Body of pancreas (tissue), 4 donors: Measurements from ENCODE around the gene FARS2. TPM values are rescaled to one million over a fixed set of nuclear protein-coding genes. Genes with fewer than 3 reads are reported as not detected.

ENCODE experiments used
- ATAC-seq: fragments of 150-250 bp; one replicate; pipeline ENCODE4 v1.9.1; 2016
- DNase-seq, 4 donors: peaks; one replicate each; pipeline ENCODE4 v3.0.0-alpha.2; 2019
- H3K27ac ChIP-seq, 4 donors: fragments of 200-600 bp; sonication (generic); 1 replicate in 3 of 4; 2 replicates in 1 of 4; pipeline versions ENCODE4 v1.5.1 to v1.6.1; 2016 to 2019; ENCODE audit warnings: mild to moderate bottlenecking in 1 of 4, mixed read lengths in 1 of 4, moderate library complexity in 1 of 4
- H3K27me3 ChIP-seq, 2 donors: fragments of 200-600 bp; sonication (generic); one replicate each; pipeline ENCODE4 v1.6.0; 2016; ENCODE audit warnings: mild to moderate bottlenecking in 1 of 2
- H3K36me3 ChIP-seq, 2 donors: fragments of 200-600 bp; sonication (generic); replicated peaks in 1 of 2; 2 replicates each; pipeline ENCODE4 v1.5.1; 2016; ENCODE audit warnings: low read depth in 2 of 2; ENCODE audit not compliant: insufficient read depth in 1 of 2
- H3K4me1 ChIP-seq: fragments of 200-600 bp; sonication (generic); one replicate; pipeline ENCODE4 v1.6.0; 2016
- H3K4me3 ChIP-seq, 2 donors: fragments of 200-600 bp; sonication (generic); 1 replicate in 1 of 2; 2 replicates in 1 of 2; pipeline ENCODE4 v1.5.1; 2016 to 2019
- H3K9me3 ChIP-seq, 3 donors: fragments of 200-600 bp; sonication (generic); 1 replicate in 2 of 3; 2 replicates in 1 of 3; pipeline ENCODE4 v1.5.1; 2016
- POLR2A ChIP-seq, 3 donors: fragments of 450-650 bp; IDR thresholded peaks; one replicate each; pipeline ENCODE4 v1.6.1; 2016; ENCODE audit warnings: antibody characterized with exemption in 3 of 3, mild to moderate bottlenecking in 2 of 3
- WGBS, 2 donors: methylation state at CpG; one replicate each; pipeline ENCODE4 v1.1.5; 2017; 5-methylcytosine and 5-hydroxymethylcytosine counted together
- intact Hi-C: fragments of 100-400 bp; cut with DNase I; formaldehyde crosslinking; loops from one replicate; pipeline ENCODE4 v1.15.1; 2023
- total RNA-seq, 2 donors: library from RNA; depleted of rRNA; stranded (reverse); fragments of >200 nt; gene quantifications; one replicate each; pipeline ENCODE4 v1.1.0, GENCODE V29; 2016
- TF ChIP-seq, protein P1 (sequence below), 7 experiments: fragments of 450-650 bp in 4 of 7; fragments of 200-600 bp in 3 of 7; sonication (generic) in 3 of 7; IDR thresholded peaks; one replicate each; pipeline ENCODE4 v1.5.1; 2016 to 2019; ENCODE audit warnings: antibody characterized with exemption in 7 of 7

Gene FARS2
- total RNA-seq, 2 donors from 2014 or later: 6.5 to 9.6 TPM

DNA sequence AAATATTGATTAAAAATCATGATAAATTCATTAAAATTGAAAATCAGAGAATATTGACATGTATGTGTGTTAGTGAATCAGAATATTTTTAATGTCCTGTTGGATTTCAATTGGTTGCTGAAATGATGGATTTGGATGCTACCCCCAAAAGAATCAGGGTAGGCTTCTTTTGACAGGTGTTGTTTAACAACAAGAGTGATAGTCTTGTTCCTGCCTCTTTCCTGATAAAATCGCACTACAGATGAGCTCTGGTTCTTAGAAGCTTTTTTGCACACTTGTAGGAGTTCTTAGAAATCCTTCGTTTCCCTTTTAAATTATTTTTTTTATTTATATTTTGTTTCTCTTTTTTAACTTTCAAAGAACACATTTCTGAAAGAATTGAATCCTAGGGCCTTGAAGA lies 259.5 kb downstream of the FARS2 start:
- no peak for ATAC-seq
- no peaks in the 10 kb centered on the region for H3K9me3 ChIP-seq
- H3K4me3 ChIP-seq: no peak overlapping the region
- no peak for DNase-seq
- intact Hi-C loops: no loop called here
- no peak for TF ChIP-seq POLR2A (IDR thresholded peaks at IDR 0.05)
- TF ChIP-seq, protein P1, sequence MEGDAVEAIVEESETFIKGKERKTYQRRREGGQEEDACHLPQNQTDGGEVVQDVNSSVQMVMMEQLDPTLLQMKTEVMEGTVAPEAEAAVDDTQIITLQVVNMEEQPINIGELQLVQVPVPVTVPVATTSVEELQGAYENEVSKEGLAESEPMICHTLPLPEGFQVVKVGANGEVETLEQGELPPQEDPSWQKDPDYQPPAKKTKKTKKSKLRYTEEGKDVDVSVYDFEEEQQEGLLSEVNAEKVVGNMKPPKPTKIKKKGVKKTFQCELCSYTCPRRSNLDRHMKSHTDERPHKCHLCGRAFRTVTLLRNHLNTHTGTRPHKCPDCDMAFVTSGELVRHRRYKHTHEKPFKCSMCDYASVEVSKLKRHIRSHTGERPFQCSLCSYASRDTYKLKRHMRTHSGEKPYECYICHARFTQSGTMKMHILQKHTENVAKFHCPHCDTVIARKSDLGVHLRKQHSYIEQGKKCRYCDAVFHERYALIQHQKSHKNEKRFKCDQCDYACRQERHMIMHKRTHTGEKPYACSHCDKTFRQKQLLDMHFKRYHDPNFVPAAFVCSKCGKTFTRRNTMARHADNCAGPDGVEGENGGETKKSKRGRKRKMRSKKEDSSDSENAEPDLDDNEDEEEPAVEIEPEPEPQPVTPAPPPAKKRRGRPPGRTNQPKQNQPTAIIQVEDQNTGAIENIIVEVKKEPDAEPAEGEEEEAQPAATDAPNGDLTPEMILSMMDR (IDR thresholded peaks at IDR 0.05): no peak
- no peaks in the 10 kb centered on the region for H3K36me3 ChIP-seq
- H3K4me1 ChIP-seq: no peaks in the 10 kb centered on the region
- H3K27ac ChIP-seq: no peak overlapping the region
- WGBS, 2 donors: 92% methylated on average over 2 of the region's 2 CpGs
- H3K27me3 ChIP-seq: no peaks in the 10 kb centered on the region

DNA sequence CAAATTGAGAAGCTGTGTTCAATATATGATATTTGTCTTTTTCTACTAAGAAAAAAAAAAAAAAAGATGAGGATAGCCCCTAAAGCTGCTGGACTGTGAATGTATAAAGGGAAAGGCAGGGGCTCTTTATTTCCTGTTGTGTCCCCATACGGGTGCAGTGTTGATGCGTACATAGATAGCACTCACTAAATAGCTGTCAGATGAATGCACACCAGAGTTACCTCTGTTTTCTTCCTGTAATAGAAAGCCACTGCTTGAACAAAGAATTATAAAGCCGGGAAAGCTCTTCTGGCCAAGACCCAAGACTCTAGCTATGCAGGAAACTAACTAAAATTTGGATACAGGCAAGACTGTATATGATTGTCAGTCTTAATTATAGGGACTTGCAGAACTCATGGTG lies 260.0 kb downstream of the FARS2 start:
- Histone ChIP-seq H3K9me3 (no peaks in the 10 kb centered on the region), H3K27me3 (no peaks in the 10 kb centered on the region), H3K36me3 (no peaks in the 10 kb centered on the region), H3K4me3 (no peak overlapping the region), H3K27ac (no peak overlapping the region), H3K4me1 (no peaks in the 10 kb centered on the region)
- DNase-seq (no peak), ATAC-seq (no peak)
- intact Hi-C loops: no loop called here
- TF ChIP-seq POLR2A (IDR thresholded peaks at IDR 0.05): no peak
- TF ChIP-seq, protein P1 (IDR thresholded peaks at IDR 0.05): no peak
- WGBS, 2 donors: 55 to 82% methylated on average over 3 of the region's 3 CpGs

DNA sequence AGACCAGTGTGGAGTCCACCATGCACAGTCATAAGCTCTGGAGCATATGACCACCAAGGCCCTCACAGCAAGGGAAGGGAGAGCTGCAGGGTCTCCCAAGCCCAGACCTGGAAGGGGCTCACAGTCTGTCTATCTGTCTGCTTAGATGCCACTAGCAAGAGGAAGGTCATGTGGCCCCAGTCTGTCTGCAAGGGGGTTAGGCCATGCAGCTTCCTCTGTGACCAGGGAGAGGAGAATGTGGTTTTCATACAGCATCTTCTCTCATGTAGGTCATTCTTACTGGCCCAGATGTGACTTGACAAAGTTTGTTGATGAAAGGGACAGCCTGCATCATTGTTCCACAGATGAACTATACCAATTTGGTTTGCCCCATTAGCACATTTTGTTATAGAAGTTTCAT lies 260.8 kb downstream of the FARS2 start:
- H3K9me3 ChIP-seq: no peaks in the 10 kb centered on the region
- no peak overlapping the region for H3K27ac ChIP-seq
- intact Hi-C loops: no loop called here
- ATAC-seq (no peak), DNase-seq (no peak)
- H3K4me1 ChIP-seq: no peaks in the 10 kb centered on the region
- H3K4me3 ChIP-seq: no peak overlapping the region
- H3K27me3 ChIP-seq: no peaks in the 10 kb centered on the region
- no peaks in the 10 kb centered on the region for H3K36me3 ChIP-seq
- TF ChIP-seq POLR2A (IDR thresholded peaks at IDR 0.05): no peak
- TF ChIP-seq, protein P1 (IDR thresholded peaks at IDR 0.05): no peak

DNA sequence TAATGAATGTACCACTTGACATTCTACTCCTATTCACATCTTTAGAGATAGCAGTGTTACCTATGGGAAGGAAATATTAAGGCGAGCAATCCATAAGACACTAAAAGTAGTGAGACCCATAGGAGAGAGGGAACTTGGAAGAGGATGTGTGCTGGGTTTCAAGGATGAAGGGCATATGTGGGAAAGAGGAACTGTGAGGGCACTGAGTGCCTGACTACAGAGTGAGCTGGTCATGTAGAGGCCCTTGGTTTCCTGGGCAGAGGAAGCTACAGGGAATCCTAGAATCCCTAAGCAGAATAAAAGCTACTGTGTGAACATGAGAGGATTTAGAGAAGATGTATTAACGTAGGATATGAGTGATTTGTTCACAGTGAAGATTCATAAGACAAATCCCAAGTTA lies 262.8 kb downstream of the FARS2 start:
- Histone ChIP-seq H3K36me3 (no peaks in the 10 kb centered on the region), H3K4me3 (no peak overlapping the region), H3K4me1 (no peaks in the 10 kb centered on the region), H3K9me3 (no peaks in the 10 kb centered on the region), H3K27ac (no peak overlapping the region), H3K27me3 (no peaks in the 10 kb centered on the region)
- ATAC-seq (no peak), DNase-seq (no peak)
- intact Hi-C loops: no loop called here
- no peak for TF ChIP-seq POLR2A (IDR thresholded peaks at IDR 0.05)
- TF ChIP-seq, protein P1 (IDR thresholded peaks at IDR 0.05): no peak
- WGBS, 2 donors: 81 to 94% methylated on average over 2 of the region's 2 CpGs

DNA sequence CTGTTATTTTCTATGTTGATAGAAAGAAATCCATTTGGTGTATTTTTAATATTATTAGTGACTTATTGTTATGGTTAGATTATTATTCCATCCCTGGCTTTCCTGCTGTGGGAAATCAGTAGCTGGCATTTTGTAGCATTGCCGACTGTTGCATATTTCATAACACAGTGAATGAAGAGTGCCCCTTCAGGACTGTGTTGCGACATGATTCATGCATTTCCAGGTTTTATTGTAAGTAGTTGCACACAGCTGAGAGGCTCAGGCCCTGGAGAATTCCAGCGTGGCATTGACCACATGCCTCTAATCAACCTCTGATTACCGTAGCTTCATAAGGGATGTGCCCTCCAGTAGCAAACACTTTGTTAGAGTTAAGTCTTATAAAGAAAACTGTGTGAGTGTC lies 263.9 kb downstream of the FARS2 start:
- no peak for ATAC-seq
- intact Hi-C loops: no loop called here
- 73 to 88% methylated on average over 4 of the region's 4 CpGs for WGBS, 2 donors
- no peaks in the 10 kb centered on the region for H3K4me1 ChIP-seq
- H3K9me3 ChIP-seq: no peaks in the 10 kb centered on the region
- no peak overlapping the region for H3K27ac ChIP-seq
- H3K4me3 ChIP-seq: no peak overlapping the region
- no peaks in the 10 kb centered on the region for H3K27me3 ChIP-seq
- H3K36me3 ChIP-seq: no peaks in the 10 kb centered on the region
- TF ChIP-seq POLR2A (IDR thresholded peaks at IDR 0.05): no peak
- TF ChIP-seq, protein P1 (IDR thresholded peaks at IDR 0.05): no peak
- no peak for DNase-seq
